ENCODE measurements around the gene TMPRSS9.

The TMPRSS9 gene

DNA sequence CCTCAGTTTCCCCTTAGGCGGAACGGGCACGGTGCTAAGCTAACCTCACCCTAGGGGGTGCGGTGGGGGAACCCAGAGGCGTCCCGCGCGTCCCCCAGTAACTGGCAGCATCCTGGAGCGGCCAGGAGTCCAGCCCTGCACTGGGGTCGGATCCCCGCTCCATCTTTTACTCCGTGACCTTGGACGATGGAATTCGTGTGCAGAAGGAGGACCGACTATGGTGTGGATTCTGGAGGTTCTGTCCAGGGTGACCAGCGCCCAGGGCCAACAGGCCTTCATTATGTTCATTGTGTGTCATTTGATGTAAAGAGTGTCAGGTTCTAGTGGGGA is 31.0 kb upstream of the TMPRSS9 start:
- no peak for DNase-seq (ENCODE audit: low read depth in 1 of 2, low spot score in 1 of 2)

DNA sequence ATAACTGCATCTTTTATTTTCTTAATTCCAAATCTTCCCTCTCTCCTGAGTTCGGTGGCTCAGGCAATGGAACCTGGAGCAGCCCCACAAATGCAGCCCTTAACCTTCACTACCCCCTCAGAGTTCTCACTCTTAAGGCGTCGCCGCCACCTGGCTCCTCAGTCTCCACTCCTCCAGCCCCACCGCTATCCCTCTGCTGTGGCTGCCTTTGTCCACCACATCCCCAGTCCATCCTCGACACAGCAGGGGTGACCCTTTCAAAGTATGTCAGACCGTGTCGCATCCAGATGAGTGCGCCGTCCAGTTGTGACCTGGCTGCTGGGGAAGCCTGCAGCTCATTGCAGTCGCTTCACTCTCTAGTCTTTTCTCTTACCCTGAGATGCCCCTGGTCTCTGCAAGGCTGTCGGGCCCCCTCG is 30.6 kb upstream of the TMPRSS9 start:
- no peak for DNase-seq (ENCODE audit: low read depth in 1 of 2, low spot score in 1 of 2)

DNA sequence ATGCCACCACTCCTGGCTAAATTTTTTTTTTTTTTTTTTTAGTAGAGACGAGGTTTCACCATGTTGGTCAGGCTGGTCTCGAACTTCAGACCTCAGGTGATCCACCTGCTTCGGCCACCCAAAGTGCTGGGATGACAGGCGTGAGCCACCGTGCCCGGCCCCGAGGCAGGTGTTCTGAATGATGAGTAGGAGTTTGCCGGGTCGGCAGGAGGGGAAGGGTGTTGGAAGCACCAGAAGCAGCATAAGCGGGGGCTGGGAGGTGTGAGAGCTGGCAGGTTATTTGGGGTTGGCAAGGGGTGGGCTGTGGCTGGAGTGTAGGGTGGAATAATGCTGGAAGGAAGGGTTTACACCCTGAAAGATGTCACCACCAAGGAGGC is 29.8 kb upstream of the TMPRSS9 start:
- DNase-seq (ENCODE audit: low read depth in 1 of 2, low spot score in 1 of 2): no peak

DNA sequence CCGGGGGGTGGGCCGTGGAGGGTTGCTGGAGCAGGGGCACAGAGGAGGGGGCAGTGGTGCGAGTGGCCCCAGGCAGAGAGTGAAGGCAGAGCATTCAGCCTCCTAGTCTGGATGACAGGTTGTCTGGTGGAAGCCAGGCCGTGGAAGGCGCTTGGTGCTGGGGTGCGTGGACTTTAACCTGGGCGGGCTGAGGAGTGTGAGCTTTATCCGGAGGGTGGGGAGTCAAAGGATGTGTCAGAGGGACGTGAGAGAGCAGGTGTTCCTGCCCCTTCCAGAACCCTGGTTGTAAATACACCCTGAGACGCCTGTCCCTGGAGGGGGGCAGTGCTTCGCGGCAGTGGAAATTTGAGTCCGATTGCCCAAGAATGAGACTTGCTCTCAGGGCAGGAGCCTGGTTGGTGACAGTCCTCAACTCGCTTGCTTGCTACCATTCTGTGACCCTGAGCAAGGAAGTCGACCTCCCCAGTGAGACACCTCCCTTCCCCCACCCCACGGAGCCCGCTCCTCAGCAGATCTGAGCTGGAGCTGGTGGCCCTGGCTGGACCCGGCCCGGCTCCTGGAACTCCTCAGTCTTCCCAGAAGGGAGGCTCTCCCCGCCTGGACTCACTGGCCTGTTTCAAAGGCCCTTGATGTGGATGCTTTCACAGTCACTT is 29.3 kb upstream of the TMPRSS9 start:
- DNase-seq (ENCODE audit: low read depth in 1 of 2, low spot score in 1 of 2): no peak

DNA sequence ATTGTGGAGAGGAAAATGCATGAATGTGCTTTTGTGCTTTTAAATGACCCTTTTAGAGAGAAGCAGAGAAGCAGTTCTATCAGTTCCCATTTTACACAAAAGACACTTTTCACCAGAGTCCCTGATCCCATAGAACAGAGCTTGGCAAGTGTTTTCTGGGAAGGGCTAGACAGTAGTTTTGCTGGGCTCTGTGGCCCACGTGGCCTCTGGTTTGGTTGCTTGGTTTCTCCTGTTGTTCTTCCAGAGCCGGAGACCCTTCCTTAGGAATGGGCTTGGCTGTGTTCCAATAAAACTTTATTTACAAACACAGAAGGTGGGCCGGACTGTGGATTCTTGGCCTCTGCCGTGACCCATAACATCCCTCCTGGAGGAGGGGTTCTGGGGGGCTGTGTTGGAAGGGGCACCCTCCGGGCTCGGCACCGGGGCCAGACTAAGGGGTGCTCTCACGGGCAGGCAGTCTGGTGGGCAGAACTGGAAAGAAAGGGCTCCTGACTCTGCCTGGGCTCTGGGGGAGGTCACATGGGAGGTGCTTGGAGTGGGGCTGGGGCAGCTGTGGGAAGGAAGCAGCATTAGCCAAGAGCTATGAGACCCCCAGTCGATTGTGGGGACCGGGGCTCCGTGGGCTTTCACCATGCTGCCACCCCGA is 28.3 kb upstream of the TMPRSS9 start:
- DNase-seq (ENCODE audit: low read depth in 1 of 2, low spot score in 1 of 2): no peak

DNA sequence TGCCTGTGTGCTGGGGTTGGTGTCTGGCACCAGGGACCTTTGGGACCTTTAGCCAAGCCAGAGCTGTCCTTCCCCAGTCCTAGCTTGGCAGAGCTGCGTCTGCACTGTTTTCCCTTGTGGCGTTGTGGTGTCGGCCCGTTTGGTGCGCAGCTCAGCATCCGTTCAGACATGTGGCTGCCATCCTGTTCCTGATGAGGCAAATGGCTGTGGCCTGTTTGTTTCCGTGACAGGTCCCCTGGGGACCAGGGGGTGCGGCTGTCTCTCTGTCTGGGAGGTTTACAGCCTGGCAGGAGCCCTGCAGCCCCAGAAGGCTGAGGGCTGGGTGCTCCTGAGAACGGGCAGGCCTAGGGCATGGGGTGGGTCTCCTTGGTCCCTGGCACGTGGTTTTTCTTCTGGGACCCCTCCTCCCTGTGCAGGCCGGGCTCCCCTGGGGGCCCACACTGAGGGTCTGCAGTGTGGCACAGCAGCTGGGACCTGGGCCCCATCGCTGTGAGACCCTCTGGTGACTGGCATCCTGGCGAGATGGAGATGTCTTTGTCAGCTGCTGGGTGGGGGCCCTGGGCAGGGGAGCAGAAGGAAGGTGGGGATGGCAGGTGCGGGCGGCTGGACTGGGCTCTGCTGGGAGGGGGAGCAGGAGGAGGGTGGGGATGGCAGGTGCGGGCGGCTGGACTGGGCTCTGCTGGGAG is 27.6 kb upstream of the TMPRSS9 start:
- no peak for DNase-seq (ENCODE audit: low read depth in 1 of 2, low spot score in 1 of 2)

DNA sequence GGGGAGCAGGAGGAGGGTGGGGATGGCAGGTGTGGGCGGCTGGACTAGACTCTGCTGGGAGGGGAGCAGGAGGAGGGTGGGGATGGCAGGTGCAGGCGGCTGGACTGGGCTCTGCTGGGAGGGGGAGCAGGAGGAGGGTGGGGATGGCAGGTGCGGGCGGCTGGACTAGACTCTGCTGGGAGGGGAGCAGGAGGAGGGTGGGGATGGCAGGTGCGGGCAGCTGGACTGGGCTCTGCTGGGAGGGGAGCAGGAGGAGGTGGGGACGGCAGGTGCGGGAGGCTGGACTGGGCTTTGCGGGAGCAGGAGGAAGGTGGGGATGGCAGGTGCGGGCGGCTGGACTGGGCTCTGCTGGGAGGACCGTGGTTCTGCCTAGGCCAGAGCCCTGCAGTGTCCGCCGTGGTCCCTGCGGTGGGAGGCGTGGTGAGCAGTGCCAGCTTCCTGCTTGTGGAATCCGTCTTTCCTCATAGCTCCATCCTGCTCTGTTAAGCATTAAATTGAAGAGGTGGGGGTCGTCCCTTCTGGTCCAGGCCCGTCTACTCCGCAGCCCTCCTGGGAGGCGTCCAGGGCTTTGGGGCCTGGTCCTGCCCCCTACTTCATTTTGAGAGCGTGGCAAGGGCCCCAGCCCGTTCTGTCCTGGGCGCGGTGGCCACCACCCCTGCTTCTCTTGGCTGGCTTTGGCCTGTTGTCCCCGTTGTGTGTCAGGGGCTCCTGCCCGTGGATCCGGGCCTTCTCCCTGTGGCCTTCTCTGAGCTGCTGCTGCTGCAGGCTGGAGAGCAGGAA is 26.8 kb upstream of the TMPRSS9 start:
- no peak for DNase-seq (ENCODE audit: low read depth in 1 of 2, low spot score in 1 of 2)

DNA sequence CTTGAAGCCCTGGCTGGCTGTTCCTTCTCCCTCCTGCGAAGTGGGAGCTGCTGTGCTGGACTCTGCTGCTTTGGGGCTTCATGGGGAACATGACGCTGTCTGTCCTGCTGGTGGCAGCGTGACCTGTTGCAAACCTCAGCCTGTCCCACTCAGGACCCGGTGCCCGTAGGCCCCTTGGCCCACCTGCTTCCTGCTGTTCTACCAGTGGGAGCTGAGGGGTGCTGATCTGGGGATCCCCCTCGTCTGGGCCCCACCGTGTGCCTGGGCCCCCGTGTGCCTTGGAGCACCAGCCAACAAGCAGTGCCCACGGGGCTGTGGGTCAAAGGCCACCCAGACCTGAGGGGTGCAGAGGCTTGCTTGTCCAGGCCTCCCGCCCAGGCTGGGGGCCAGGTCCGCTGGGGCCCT is 26.3 kb upstream of the TMPRSS9 start:
- DNase-seq (ENCODE audit: low read depth in 1 of 2, low spot score in 1 of 2): no peak

DNA sequence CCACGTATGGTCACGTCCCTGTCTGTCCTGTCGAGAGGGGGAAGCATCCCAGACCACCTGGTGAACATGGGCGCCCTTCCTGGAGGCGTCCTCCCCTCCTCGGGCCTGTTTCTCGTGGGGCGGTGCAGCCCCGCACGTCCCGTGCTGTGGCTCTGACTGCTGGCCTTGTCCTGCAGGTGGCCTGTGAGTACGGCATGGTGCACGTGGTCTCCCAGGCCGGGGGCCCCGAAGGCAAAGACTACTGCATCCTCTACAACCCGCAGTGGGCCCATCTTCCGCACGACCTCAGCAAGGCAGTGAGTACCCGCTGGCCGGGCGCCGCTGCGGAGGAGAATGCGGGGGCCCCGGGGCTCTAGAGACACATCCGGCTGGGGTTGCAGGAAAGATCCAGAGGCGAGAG is 25.6 kb upstream of the TMPRSS9 start:
- no peak for DNase-seq (ENCODE audit: low read depth in 1 of 2, low spot score in 1 of 2)

DNA sequence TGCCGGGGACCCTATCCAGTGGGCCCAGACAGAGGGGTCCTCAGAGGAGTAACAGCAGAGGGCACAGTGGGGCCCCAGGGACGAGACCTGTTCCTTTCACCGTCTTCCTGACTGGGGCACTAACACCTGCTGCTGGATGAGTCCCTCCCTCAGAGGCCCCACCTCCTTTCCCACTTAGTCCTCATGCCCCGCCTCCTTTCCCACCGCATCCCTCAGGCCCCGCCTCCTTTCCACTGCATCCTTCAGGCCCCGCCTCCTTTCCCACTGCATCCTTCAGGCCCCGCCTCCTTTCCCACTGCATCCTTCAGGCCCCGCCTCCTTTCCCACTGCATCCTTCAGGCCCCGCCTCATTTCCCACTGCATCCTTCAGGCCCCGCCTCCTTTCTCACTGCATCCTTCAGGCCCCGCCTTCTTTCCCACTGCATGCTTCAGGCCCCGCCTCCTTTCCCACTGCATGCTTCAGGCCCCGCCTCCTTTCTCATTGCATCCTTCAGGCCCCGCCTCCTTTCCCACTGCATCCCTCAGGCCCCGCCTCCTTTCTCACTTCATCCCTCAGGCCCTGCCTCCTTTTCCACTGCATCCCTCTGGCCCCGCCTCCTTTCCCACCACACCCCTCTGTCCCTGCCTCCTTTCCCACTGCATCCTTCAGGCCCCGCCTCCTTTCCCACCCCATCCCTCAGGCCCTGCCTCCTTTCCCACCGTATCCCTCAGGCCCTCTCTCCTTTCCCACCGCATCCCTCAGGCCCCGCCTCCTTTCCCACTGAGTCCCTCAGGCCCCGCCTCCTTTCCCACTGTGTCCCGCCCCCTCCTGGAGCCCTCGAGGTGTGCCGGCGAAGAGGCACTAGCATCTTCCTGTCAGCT is 24.8 kb upstream of the TMPRSS9 start:
- no peak for DNase-seq (ENCODE audit: low read depth in 1 of 2, low spot score in 1 of 2)

DNA sequence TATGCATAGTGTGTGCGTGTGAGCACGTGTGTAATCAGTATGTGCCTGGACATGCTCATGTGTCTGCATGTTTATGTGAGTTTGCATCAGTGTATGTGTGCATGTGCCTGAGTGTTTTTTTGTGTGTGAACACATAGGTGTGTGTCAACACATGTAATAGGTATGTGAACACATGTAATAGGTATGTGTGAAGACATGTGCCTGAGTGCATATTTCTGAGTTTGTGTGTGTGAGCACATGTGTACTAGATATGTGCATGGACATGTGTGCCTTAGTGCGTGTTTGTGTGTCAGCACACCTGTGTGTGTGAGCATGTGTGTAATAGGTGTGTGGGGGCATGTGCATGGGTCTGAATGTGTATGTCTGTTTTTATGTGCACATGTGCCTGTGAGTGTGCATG is 24.2 kb upstream of the TMPRSS9 start:
- DNase-seq (ENCODE audit: low read depth in 1 of 2, low spot score in 1 of 2): no peak

DNA sequence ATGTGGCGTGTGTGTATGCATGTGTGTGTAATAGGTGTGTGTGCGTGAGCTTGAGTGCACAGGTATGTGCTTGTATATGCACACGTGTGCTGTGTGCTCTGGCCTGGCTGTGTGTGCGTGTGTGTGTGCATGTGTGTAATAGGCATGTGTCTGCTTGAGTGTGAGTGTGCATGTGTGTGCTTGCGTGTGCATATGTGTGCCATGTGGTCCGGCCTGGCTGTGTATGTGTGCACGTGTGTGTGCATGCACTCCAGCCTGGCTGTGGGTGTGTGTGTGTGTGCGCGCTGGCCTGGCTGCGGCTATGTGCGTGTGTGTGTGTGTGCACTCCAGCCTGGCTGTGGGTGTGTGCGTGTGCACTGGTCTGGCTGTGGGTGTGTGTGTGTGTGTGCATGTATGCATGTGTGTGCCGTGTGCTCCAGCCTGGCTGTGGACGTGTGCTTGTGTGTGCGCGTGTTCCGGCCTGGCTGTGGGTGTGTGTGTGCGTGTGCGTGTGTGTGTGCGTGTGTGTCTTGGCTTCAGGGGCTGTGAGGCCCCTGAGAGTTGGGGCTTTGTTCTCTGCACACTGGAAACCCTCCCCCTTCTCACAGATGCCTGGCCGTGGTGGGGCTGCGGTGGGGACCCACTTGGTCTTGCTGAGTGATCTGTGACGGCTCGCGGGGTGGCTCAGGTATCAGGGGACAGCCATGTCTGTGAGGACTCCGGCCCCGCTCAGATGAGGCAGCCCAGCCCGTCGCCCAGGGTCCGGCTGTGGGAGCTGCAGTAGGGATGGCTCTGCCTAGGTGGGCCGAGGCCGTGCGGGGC is 23.3 kb upstream of the TMPRSS9 start:
- no peak for DNase-seq (ENCODE audit: low read depth in 1 of 2, low spot score in 1 of 2)

DNA sequence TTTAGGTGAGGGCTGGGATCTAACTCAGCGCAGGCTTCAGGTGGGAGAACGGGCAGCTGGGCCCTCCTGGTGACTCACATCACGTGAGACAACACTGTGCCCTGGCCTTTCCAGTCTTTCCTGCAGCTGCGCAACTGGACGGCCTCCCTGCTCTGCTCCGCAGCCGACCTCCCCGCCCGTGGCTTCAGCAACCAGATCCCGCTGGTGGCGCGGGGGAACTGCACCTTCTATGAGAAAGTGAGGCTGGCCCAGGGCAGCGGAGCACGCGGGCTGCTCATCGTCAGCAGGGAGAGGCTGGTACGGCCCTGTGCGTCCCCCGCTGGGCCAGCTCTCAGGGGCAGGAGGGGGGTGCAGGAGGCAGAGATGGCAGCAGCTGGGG is 22.7 kb upstream of the TMPRSS9 start:
- no peak for DNase-seq (ENCODE audit: low read depth in 1 of 2, low spot score in 1 of 2)

DNA sequence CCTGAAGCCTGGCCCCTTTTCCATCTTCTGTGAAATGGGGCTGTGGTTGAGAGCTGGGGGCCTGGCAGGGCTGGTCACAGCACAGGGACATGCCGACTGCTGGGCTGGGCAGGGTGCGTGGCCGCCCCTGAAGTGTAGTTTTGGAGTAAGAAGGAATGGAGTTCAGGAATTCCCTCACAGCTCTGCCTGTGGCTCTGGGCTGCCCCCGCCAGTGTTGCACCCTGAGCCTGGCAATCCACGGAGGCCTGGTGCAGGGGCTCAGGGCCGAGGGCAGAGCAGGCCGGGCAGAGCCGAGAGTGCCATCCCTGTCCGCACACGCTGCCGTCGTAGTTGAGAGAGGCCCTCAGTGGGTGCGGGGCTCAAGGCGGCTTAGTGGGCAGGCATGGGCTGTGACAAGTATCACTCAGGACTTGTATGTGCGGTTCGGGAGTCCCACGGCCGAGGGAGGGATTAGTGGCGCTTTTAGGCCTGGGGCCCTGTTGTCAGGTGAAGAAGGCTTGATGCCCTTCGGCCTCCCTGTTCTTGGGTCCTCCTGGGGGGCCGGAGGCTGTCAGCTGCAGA is 21.9 kb upstream of the TMPRSS9 start:
- no peak for DNase-seq (ENCODE audit: low read depth in 1 of 2, low spot score in 1 of 2)

DNA sequence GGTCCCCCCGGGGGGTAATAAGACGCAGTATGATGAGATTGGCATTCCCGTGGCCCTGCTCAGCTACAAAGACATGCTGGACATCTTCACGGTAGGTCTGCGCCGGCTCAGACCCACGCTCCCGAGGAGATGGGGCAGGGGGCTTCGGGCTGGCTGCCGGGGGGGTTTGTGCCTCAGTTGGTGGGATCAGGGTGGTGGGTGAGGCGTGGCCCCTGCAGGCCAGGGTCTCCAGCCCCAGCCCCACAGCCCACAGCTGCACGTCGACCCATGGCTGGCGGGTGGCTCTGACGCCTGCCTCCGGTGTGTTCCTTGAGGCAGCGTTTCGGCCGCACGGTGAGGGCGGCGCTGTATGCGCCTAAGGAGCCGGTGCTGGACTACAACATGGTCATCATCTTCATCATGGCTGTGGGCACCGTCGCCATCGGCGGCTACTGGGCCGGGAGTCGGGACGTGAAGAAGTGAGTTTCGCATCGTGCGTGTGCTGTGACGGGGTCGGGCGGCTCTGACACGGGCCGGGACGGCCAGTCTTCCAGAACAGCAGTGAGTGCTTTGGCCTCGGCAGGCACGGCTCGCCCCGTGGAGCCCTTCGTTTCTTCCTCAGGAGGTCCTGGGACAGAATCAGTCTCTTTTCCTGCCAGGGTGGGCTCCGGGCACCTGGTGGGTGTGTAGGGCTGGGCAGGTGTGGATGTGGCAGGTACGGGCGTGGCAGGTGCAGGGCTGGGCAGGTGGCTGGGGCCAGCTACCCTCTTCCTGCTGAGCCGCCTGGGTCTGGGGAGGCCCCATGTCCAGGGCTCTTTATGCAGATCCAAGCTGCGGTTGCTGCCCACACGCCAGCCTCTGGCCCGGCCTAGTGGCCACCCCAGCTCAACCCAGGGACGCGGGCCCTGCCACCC is 21.1 kb upstream of the TMPRSS9 start:
- no peak for DNase-seq (ENCODE audit: low read depth in 1 of 2, low spot score in 1 of 2)

DNA sequence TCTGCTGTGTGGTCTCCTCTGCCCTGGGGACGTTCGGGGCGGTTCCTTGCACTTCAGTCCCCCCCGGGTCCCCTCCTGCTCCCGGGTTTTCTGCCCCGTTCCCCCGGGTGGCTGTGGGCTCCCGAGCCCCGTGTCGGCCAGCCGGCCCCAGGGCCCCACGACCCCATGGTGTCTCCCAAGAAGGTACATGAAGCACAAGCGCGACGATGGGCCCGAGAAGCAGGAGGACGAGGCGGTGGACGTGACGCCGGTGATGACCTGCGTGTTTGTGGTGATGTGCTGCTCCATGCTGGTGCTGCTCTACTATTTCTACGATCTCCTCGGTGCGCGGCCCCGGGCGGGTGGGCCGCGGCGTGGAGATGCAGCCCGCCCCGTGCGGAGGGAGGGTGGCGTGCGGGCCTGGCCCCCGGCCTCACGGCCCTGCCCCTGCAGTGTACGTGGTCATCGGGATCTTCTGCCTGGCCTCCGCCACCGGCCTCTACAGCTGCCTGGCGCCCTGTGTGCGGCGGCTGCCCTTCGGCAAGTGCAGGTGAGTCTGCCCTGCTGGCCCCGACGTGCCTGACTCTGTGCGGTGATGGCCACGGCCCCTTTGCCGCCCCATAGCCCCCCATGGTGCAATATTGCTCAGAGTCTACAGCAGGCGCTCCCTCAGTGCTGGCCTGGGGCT is 20.3 kb upstream of the TMPRSS9 start:
- no peak for DNase-seq (ENCODE audit: low read depth in 1 of 2, low spot score in 1 of 2)

DNA sequence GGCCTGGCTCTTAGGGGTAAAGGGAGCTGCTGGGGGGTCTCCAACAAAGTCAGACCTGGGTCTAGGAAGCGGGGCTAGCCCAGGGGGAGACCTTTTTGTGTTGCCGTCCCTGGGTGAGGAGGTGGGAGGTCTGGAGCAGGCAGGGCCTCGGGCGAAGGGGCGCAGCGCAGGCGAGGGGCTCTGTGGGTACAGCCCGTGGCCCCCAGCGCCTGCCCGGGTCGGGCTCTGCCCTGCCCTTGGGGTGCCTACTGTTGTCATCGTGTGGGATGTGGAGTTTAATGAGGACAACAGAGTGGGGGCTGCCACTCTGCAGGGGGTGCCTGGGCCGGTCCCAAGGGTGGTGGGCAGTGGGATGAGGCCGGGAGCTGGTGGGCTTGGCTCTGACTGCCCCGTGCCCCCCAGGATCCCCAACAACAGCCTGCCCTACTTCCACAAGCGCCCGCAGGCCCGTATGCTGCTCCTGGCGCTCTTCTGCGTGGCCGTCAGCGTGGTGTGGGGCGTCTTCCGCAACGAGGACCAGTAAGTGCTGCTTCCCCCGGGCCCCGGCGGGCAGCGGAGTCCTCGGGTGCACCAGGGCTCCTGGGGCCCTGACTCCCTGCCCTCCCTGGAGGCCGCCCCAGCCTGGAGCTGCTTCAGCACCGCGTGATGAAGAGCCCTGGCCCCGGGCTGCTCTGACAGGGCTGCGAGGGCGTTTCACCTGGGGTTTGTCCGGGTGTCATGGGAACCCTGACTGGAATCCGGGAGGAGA is 19.4 kb upstream of the TMPRSS9 start:
- DNase-seq (ENCODE audit: low read depth in 1 of 2, low spot score in 1 of 2): no peak

DNA sequence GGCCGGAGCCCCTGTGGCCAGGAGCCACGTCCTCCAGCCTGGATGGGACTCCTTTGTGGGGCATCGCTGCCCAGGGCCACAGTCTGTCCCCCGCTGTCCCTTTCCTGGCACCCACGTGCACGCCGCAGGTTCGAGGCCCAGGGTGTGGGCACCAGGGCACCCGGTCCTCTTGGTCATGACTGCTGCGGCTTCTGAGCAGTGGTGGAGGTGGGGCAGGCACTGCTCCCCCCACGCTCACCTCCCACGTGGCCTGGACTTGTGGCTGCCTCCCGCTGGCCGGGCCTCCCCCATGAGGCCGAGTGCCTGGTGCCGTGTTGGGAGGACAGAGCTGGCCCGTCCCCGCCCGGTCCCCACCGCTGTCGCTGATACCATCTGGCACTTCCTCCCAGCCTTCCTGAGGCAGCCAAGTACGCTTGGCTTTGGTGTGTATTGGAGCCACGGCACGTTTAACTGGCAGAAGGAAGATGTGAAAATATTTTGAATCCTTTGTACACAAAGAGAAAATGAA is 18.8 kb upstream of the TMPRSS9 start:
- no peak for DNase-seq (ENCODE audit: low read depth in 1 of 2, low spot score in 1 of 2)

Measured in activated T-helper 1 cell treated with anti-CD3 and anti-CD28 coated beads, Interleukin-2, amount 50 U/mL, for 16 hours (primary cell).